NCI-H526 treated with DMSO at 0.1 percent for 48 hours (cell line): ENCODE measurements around the gene KLHL42.
"Not testable (repeated sequence)": the region's sequence is repeated elsewhere in the genome, so short reads cannot be mapped to it uniquely, and the experiment has no call there.

Experiments
- DNase-seq: peaks from one replicate; lab custom pipeline; 2025; lab: John Stamatoyannopoulos, UW

Gene KLHL42

DNA sequence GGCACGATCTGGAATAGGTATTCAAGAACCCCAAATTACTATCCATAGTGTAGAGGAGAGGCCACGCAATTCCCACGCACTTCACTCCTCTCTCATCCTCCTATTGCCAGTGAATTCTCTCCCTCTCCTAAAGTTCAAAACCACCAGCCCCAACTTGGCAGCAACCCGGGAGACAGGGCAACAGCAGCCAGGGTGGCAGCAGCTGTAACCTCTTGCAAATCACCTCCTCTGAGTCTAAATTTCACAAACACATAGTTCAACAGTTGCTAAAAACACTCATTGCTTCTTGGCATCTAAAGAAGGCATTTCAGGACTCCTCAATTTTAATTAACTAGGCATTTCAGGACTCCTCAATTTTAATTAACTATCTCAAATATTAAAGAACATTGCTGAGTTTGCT is 37.7 kb downstream of the KLHL42 start:
- DNase-seq: no peak

DNA sequence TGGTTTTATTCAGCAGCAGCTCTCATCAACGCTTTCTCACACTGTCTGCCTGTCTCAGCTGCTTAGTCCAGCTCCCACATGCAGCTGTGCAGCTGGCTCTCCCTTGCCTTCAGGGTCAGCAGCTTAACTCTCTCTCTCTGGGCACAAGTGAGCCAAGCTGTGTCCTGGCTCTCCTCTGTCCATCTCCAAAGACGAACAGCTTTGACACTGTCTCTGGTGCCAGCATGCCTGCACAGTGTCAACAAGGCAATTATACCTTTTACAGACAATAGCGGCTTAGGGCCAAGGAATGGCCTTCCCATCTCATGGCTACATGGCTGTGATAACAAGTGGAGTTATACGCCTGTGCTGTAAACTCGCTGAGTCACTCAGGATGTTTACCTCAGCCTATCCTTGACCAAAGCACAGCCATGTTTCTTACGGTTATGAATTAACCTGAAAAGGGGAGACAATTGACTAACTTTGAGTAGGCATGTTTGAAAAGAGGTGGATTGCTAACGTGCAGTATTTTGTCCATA is 38.4 kb downstream of the KLHL42 start:
- peak; percentile 22 for DNase-seq

DNA sequence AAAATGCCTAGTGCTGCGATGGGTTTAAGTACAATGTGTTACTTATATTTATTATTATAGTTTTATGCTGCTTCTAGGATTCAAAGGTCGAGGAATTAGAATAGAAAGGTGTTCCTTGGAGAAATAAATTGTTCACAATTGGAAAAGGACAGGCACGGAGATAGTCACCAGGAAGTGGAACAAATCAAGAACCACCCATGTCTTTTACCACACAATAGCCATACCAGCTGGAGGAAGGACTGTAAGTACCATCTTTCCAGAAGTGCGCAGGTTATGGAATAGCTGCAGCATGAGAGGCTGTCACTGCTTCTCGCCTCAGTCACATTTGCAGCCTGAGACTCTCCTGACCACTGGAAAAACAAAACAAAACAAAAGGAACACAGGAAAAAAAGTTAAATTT is 40.5 kb downstream of the KLHL42 start:
- DNase-seq: no peak

- no peak for DNase-seq
Observed at GRCh38 chr12:27821259-27821973, 41.4 kb downstream of the KLHL42 start.

DNA sequence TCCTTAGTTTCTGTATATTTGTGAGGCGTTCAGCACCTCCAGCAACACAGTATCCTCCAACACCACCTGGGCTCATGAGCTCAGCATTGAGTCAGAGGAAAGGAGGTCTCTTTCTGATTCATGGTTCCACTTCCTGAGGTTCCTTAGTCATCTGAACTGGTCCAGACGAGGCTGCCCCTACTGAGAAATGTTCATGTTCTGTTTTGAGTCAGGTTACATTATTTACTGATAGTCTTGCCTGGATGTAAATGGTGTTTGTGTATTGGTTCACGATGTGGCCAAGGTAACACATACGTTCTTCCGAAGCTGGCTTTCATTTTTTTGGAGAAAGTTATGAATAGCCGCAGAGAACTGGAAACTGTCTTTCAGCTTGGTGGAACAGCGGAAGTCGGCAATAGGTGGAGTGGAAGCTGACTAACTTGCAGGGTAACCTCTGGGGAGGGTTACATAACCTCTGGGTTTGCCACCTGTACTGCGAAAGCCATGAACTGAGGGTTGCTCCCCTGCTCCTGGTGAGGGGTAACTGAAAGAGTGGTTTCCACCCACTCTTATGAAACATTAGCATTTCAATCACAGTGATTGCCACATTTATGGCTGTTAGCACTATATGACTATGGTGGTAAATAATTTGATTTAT is 42.2 kb downstream of the KLHL42 start:
- DNase-seq: no peak

DNA sequence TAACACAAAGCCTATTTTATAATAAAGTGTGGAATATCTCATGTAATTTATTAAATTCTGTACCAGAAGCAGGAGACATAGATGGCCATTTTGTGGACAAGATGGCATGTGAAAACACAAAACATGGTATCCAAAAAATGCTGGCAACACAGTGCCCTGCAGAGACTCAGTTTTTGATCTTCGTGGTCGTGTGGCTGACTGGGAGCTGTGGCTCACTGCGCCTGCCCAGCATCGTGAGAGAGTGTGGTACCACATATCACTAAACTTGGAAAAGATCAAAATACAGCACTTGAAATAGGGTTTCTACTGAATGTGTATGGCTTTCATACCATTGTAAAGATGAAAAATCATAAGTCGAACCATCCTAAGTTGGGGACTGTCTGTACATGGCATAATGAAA is 43.0 kb downstream of the KLHL42 start:
- no peak for DNase-seq

DNA sequence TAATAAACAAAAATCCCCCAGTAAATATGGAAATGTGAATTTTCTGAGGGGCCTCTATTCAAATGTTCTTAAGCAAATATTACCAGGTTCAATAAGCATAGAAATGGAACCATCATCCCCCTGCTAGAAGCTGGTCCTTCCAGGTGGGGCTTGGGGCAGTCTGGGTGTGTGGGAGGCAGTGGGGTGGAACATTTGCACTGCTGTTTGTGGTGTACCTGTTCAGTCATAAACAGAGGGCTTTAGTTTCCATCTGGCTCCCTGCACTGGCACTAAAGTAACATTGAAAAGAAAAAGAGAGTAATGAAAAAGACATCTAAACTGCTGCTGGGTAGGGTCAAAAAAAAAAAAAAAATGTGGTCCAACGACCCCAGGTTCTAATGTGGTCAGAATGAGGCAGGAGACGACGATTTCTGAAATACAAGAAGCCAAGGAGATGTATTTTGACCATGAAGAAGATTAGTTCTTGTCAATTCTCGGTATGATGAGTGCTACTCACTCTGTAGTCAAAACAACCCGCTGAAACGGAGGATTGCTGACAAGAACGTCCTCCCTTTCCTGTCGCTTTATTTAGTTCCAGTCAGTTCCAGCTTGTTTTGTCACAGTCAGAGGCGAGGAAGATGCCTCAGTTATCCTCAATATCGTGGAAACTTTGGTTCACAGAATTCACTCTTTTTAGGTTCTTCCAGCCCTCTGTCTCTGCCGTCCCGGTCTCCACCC is 44.3 kb downstream of the KLHL42 start:
- peak; percentile 97 for DNase-seq

- DNase-seq: no peak
Observed at GRCh38 chr12:27826076-27826475, 46.0 kb downstream of the KLHL42 start.

DNA sequence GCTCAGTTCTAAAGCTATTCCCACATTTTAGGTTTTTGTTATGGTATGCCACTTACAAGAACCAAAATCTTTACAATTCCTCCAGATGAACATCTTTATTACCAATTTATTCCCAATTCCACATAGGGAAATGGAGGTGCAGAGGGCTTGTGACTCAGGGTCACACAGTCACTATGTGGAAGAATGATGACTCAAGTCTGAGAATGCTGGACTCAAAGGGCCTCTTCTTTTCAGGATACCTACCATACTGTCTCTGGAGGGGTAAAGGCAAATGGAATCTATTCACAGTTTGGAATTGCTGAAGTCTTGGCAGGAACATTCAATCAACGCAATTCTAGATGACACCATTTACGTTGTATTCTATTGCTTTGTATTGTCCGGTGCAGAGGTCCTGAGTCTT is 48.2 kb downstream of the KLHL42 start:
- DNase-seq: no peak

DNA sequence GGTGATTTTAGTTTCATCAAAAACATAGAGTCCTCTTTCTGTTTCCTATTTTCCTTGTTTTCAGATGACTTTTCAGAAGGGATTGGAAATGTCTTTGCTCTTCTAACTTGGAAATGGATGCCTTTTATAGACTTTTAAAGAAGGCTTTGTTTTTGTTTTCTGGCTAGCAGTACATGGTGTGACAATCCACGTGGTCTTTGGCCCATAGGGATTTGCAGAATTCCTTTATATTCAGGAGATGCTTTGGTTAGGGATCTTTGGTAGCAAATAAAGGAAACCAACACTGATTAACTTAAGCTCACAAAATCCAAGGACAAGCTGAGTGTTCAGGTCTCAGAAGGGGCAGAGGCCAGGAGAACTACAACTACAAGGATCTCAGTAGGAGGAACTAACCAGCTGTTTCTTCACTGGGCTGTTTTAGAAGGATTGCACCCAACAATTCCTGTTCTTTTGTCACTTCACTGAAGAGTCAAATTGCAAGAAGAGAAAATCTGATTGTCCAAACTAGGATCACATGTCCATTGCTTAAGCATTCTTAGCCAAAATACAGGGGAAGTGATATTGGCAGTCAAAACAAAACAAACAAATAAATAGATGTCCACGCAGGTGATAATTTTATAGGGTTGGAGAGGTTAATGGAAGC is 58.6 kb downstream of the KLHL42 start:
- no peak for DNase-seq

- DNase-seq: no peak
Observed at GRCh38 chr12:27840229-27840999, 60.4 kb downstream of the KLHL42 start.

GRCh38 chr12:27841392-27841882 is 61.4 kb downstream of the KLHL42 start:
- no peak for DNase-seq

- no peak for DNase-seq
Observed at GRCh38 chr12:27843714-27844245, 63.7 kb downstream of the KLHL42 start.

DNA sequence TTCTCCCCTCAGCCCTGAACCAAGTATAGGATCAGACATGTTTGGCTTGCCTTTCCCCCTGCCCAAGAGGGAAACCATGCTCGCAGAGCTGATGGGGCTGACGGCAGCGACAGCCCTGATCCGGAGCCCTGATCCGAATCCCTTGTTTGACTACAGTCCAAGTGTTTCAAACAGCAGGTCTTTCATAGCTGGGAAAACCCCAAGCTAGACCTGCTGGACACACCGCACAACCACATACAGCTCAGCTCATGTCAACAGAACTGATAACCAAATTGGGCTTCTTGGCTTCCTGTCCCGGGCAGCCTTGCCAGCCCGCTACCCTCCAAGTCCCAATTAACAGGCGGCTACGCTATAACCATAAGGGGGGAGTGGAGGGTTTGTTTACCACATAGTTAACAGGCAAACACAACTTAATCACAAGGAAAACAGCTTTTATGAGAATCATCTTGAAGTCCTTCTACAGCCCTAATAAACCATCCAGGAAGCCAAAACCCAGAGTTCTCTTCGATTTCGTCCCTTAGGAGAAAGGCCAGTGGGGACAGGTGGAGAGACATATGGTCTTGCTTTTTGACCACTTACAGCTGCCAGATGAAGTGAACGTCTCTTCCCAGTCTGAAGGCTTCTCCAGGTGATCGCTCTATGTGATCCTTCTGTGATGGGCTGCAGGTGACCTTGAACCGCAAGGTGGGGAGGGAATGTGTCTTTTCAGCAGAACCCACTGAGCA is 64.5 kb downstream of the KLHL42 start:
- DNase-seq: no peak

- no peak for DNase-seq
Observed at GRCh38 chr12:27845187-27845586, 65.2 kb downstream of the KLHL42 start.

GRCh38 chr12:27845706-27846105 is 65.7 kb downstream of the KLHL42 start:
- DNase-seq: not testable (repeated sequence)

GRCh38 chr12:27847293-27847692 is 67.3 kb downstream of the KLHL42 start:
- DNase-seq: not testable (repeated sequence)

DNA sequence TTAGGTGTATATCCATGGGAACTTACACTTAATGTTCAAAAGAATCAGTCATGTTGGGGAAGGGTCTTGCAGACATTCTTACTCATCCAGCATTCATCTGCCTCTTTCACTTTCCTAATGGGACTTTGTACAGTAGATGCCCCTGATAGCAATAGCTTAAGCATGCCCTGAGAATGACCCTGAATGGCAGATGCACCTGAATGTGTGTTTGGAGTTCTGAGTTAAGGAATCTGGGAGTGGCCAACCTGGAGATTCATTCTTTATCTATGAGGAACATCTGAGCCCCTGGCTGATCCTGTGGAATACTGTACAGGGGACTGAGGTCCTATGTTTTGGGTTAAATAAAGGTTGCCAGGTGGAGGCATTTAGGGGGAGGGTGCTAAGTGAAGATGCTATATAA is 71.3 kb downstream of the KLHL42 start:
- DNase-seq: no peak

DNA sequence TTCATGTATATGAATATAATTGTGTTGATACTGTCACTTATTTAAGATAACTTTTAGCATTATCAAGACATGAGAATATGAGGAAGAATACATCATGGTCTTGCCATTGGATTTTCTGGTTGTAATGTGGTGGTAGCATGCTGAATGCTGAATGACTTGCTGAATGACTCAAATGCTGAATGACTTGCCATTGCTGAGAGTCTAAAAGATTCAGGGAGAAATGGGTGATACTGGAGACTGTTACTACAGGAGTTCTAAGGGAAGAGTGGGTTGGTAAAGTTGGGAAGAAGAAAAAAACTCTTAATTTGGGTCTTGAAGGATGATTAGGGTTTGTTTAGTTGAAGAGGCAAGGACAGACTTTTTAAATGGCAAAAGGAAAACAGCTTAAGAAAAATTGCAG is 72.1 kb downstream of the KLHL42 start:
- no peak for DNase-seq
